Stimulated activated CD8-positive, alpha-beta memory T cell treated with anti-CD3 and anti-CD28 coated beads, Interleukin-12 subunit alpha, Interleukin-12 subunit beta, amount 100 ng/mL, for 24 hours (primary cell): ENCODE results near the gene UNC5C.

Experiments
- DNase-seq: peaks from one replicate; pipeline ENCODE4 v3.0.0-alpha.2; 2020; ENCODE audit errors: extremely low read depth

UNC5C gene

DNA sequence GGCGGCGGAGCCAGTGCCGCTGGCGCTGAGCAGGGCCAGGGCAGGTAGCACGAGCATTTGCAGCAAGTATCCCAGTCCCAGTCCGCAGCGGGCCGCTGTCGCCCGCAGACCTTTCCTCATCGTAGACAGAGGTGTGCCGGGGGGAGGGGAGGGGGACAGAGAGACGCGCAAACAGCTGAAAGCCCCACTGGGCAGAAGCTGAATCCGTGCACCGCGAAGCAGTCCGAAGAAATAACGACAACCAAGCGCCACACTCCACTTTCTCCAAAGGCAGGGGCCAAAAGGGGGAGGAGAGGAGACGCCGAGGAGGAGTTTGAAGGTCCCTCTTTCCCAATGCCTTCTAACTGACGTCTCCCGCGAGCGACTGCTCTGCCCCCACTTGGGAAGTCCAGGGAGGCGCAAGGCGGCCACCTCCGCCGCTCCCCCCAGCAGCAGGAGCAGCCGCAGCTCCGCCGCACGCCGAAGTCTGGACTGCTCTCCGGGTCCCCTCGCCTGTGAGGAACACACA lies at the start of gene UNC5C:
Gene UNC5C, minus strand, starts transcription at position 236 of the 508 bp plus-strand sequence.
- no peak for DNase-seq

DNA sequence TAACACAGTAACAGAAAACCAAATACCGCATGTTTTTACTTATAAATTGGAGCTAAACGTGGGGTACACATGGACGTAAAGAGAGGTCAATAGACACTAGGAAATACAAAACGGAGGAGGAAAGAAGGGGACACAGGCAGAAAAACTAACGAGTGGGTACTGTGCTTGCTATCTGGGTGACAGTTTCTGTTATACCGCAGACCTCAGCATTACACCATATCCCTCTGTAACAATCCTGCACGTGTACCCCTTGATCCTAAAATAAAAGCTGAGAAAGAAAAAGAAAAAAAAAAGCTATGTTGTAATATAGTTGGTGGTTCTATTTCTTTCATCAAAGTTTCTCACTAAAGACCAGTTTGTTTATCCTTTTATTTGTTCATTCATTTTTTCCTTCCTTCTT lies 47.9 kb upstream of the UNC5C start:
- DNase-seq, result no peak

DNA sequence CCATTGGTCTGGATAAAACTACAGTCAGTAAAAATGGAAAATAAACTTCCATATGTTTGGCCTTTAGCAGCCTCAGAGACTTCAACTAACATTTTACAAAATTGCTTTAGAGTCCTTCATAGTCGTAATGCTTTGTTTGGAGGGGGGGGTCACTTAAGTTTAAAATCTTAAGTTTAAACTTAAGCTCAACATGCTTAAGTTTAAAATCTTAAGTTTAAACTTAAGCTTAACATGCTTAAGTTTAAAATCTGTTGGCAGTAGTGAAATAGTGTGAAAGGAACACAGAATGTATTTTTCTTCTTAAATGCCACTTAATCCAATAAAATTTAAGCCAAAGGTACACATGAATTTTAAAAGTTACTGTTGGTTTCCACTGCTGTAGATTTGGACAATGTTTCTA lies 45.9 kb upstream of the UNC5C start:
- DNase-seq, result no peak

DNA sequence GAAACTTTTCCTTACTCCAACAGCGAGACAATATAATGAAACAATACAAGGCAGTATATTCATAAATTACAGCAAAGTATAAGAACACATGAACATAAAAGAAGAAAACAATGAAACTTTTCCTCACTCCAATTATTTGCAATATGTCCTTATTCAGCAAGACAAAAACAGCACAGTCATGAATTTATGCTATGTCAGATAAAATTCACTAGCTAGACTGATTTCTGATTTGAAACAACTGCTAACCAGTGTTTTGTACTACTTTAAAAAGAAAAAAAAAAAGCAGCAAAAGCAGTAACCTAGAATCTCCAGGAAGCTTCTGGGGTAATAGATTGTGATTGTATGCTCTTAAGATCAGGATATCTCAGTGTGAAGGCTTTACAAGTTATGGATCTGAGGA lies 45.2 kb upstream of the UNC5C start:
- DNase-seq, result no peak

DNA sequence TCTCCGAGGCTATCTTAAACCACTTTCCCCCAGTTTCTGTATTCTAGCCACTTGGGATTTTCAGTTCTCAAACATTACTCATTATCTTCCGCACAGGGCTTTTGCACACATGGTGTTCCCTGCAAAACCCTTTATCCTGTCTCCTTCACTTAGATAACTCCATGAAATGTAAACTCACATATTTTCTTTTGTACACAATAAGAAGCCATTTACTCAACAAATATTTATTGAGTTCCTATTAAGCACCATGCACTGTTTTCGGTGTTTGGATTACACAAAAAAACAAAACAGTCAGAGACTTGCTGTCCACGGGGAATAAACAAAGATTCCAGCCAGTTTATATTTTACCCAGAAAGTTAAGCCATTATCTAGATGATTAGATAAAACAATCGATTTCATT lies 42.5 kb upstream of the UNC5C start:
- no peak for DNase-seq

DNA sequence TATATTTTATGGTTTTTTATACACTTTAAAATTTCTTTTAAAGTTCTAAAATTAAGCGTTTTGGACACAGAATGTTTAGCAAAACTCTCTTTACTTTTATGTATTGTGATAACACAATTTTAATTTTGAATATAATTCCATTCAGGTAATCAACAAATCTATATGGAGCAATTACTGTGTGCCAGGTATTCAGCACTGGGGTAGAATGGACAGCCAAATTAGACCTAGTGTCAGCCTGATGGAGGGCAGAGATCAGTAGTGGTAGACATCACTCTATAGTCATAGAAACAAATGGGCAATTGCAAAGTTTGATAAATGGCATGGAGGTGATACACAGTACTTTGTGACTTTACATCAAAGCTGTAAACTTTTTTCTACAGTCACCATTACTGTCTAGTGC lies 41.8 kb upstream of the UNC5C start:
- no peak for DNase-seq

DNA sequence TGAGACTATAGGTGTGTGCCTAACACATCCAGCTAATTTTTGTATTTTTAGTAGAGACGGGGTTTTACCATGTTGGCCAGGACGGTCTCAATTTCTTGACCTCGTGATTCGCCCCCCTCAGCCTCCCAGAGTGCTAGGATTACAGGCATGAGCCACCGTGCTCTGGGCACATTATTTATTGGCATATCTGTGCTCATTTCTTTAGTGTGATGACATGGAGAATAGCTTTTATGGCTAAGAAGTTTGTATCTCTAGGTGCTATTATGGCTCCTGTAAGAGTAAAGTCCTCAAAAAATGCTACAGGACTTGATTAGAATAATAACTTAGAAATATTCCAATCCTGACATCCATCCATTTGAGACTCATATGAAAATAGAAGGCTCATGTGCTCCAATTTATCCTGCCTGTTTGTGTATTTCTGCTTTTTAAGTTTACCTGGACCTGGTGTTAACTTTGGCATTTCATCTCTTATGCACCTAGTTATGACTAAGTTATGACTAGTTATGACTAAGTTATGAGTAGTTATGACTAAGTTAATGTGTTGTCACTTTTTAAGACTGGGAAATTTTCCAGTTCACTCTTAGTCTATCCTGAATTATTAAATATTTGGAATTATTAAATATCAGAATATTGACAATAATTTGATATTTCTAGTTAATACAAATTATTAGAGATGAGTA lies 36.4 kb upstream of the UNC5C start:
- no peak for DNase-seq

DNA sequence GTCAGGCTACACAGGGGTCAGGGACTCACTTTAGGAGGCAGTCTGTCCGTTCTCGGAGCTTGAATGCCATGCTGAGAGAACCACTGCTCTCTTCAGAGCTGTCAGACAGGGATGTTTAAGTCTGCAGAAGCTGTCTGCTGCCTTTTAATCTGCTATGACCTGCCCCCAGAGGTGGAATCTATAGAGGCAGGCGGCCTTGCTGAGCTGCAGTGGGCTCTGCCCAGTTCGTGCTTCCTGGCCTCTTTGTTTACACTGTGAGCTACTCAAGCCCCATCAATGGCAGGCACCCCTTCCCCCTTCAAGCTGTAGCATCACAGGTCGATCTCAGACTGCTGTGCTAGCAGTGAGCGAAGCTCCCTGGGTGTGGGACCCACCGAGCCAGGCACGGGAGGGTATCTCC lies 31.5 kb upstream of the UNC5C start:
- no peak for DNase-seq

DNA sequence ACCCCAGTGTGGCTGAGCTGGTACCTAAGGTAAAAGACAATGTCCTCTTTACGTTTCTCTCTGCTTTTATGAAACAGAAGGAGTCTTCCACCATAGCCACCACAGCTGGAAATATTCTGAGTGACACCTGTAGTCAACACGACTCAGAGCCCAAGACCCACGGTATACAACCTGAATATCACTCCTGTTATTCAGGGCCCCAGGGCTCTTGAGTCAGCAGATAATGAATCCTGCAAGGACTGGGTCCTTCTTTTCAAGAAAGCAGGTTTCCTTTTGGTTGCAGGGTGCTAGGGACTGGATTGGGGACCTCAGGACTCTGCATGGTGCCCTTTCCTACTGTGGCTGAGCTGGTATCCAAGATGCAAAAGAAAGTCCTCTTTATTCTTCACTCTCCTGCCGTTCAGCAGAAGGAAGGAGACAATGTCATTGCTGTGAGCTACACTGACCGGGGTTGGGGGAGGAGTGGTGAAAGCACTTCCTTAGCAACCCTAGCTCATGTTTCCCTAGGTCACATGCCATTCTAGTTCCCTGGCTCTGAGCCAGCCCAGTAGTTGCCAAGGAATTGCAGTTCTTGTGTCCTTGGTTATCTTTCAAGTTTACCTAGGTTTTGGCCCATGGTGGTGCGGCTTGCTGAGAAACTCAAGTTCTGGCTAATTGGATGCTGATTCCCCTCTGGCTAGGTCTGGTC lies 23.7 kb upstream of the UNC5C start:
- DNase-seq, result no peak

DNA sequence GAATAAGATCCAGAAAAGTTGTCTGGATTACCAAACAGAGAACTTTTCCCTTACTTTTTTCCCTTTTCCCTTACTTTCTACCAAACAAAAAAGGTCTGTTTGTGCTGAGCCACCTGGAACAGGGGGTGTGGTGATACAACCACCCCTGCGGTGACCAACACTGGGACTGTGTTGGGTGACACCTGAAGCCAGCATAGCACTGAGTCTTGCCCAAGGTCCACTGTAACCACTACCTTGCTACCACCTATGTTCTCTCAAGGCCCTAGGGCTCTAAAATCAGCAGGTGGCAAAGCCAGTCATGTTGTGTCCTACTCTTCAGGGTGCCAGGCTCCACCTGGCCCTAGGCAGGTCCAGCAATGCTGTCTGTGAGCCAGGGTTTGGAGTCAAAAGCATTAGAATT lies 22.8 kb upstream of the UNC5C start:
- DNase-seq, result no peak

DNA sequence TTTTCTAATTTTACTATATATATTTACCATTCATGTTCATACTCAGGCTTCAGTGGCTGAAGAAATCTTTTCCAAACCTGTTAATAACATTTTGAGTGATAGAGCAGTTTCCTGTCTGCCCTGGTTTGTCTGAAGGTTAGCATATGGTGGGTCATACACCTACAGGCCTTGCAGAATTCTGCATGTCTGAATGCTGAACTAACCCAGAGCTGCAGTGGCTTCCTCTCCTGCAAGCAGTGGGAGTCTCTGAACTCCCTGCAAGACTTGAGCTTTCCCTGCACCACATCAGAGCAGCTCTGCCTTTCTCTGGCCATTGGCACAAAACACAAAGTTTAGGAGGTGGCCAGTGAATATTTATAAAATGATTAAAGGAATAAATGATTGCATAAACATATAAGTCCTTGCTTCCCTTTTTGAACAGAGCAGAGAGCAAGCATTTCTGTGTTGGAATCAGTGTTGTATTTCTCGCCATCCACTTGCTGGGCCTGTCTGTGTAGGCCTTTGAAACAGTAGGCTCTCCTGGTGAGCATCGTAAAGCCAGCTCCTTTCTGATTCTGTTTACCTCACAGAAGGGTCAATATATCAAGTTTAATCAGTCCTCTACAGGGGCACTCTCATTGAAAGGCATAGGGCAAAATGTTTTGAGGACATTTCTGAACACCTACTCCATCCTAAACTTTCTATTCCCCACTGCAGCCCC lies 15.0 kb upstream of the UNC5C start:
- no peak for DNase-seq

DNA sequence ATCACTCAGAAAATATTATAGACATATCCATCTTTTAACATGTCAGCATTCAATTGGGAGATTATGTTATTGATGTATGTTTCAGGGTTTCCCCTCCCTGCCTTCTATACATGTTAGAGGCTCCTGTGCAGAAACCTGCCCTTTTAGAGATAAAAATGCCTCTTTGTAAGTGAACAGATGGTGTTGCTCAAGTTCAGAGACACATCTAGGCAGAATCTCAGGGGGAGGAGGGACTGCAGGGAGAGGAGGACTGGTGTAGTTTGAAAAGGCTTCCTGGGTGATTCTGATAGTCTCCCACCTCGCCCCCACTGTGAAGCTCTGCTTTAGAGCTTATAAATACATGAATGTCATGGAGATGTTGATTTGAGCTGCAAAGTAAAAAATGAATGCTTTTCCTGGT lies 12.0 kb upstream of the UNC5C start:
- no peak for DNase-seq

DNA sequence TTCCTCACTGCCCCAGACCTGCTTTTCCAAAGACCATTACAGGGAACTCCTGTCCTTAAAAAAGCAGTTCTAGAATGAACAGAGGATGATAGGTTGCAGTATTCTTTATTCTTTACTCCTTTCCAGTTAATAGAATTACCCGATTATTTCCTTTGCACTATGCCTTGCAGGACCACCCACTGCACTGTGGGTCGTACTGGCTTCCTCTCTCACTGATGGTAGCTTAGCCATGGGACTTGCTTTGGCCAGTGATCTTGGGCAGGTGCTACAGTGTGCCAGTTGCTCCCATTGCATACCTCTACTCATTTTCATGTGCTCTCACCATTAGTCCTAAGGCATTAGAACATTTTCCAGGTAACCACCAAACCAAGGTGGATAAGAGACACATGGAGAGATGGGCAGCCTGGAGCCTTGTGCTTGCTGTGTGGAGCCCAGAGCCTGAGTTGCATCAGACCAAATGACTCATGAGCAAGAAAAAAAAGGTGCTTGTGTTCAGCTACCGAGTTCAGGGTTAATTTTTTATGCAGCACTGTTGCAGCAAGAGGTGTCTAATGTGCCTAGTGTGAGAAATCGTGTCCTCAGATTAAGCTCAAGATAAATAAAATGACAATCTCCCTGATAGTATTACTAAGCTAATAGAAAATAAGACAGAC lies 7.6 kb upstream of the UNC5C start:
- no peak for DNase-seq

DNA sequence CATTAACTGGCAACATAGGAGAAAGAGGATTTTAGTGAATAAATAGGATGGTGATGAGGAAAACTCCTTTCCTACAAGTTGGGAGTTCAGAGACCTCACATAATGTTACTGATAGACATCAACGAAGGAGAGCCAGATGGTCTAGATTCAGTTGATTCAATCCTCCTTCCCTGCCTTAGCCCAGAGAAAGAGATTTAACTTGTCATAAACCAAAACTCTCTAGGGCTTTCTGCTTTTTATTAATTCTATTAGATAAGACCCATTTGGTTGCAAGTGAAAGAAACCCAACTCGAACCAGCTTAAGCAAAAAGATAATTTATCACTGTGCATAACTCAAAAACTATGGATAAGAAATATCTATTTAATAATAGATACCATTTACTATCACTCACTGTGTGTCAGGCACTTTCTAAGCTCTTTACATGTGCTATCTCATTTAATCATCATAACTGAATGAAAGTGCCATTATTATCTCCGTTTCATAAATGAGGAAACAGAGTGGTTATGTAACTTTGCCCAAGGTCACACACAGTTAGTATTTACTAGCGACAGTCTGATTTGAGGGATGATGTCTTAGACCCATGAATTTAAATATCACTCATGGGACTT lies 4.3 kb upstream of the UNC5C start:
- DNase-seq, result no peak

DNA sequence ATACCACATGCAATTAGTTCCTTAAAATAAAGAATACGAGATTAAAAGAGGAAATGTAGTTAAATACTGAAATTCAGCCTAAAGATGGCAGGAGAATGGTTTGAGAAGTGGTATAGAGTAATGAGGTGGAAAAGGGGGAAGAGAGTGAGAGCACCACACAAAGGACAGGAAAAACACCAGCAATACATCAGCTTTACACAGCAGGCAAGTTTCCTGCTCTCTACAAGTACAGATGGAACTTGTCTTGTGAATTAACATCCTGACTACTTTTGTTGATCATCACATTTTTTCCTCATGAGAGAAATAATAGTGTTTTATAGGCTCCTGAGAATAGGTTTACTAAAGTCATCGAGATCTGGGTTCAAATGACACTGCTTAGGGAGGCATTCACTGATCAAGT lies 2.9 kb upstream of the UNC5C start:
- DNase-seq, result no peak

DNA sequence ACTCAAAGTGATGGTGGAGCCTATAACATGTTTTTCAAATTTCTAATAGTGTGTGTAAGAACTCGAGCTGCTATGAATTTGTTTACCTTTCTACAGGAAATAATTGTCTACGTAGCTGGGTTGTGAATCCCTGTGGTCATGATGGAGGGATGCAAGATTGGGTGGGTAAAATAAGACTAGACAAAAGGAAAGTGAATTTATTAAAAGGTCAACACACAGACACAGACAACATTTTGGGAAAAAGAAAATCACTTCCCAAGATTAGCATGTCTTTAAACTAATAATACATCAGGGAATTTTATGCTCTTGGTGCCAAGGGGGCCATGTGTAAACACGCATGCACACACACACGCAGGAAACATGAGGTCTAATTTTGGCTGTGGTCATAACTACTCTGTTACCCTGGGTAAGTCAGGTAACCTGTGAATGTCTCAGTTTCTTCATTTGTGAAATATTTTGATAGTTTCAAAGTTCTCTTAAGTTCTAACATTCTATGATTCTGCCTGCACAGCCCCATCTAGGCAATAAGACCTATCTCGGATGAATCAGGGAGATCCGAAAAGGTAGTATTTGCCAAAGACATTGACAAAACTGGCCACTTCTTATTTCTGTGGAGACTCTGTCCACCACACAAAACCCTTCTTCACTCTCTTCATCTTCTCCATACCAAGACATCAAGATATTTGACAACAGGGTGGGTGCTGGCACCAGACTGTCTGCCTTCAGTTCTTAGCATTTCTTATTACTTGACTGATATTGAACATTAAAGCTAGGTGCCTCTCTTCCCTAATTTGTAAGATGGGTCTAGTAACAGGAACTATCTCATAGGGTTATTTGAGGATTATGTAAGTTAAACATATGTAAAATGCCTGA lies 1.6 kb upstream of the UNC5C start:
- no peak for DNase-seq

DNA sequence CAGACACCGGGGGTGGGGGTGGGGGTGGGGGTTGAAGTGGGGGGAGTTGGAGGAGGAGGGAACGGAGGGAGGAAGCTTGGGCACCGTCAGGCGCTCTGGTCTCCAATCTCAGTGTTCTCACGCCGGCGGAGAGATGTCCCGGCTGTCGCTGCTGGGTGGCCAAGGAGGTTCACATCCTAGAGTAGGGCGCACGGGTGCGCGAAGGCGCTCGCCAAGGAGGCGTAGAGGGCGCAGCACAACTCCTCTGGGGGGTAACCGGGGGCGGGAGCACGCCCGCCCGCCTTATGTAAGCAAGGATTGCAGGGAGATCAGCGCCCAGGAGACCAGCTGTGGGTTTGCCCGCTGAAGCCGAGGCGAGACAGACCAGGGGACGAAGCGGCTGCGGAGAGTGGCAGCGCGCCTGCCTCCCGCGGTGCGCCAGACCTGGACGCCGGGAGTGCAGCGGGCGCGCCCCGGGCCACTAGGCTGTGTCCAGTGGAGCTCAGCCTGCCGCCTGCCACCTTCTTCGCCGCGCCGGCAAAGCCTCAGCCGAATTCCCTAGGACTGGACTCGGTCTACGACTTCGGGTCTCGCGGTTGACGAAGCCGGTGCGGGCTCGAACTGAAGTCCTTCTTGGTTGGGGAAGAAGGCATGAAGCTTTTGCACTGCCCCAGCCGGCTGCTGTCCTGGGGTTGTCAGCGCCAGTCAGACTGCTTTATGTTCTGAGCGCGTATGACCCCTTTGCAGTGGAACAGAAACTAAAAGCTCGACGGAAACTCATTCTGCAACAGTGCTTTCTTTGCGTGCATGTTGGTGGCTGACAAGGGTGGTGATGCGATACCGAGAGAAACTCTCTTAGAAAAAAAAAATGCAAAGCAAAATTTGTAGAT lies 707 bp upstream of the UNC5C start:
- no peak for DNase-seq

DNA sequence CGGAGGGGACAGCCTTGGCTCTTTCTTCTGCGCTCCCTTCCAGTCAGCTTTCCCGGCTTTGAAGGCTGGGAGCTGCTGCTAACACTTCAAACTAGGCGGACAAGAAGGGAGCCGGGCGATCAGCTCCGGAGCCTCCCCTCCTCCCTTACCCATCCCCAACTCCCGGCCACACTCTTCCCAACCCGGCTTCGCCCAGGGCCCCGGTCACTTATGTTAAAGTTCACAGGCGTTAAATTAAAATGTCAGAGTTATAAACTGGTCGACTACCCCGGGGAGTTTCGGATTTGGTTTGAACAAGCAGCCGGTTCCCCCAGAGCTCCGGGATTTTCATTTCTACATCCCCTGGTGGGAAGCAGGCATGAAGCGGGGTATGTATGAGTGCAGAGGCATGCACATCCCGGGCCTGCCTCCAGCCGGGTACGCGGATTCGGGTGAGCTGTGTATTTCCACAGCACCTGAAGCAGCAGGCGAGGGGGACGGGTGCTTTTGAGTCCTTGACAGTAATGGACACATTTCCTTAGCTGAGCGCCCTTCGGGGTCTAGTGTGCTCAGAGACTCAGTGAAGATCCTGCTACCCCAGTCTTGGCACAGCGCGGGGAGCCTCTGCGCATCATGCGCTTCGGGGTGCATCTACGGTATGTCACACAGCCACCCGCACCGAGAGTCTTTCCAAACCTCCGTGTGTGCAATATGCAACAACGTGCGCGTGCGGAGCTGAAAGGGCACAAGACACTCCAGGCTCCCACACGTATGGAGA lies 880 bp downstream of the UNC5C start:
- DNase-seq, result no peak
